H9 (cell line): ENCODE measurements around the gene SERPIND1. TPM values are rescaled to one million over a fixed set of nuclear protein-coding genes. Genes with fewer than 3 reads are reported as not detected.

ENCODE experiments used
- DNase-seq: peaks from one replicate; pipeline ENCODE4 v3.0.0-alpha.2; 2017
- H2AFZ ChIP-seq: one replicate; pipeline ENCODE4 v1.6.1; 2013; ENCODE audit warnings: mild to moderate bottlenecking, low read length, control low read depth, moderate library complexity
- H2AK5ac ChIP-seq: 2 replicates; pipeline ENCODE4 v1.6.1; 2013; ENCODE audit warnings: low read length, control low read depth, mixed read lengths; ENCODE audit not compliant: insufficient read length
- H2BK120ac ChIP-seq: one replicate; pipeline ENCODE4 v1.6.1; 2013; ENCODE audit warnings: low read depth, mild to moderate bottlenecking, low read length, control low read depth, inconsistent platforms; ENCODE audit not compliant: poor library complexity, severe bottlenecking
- H2BK12ac ChIP-seq: 2 replicates; pipeline ENCODE4 v1.6.1; 2013; ENCODE audit warnings: low read length, control low read depth, mixed read lengths, low read depth; ENCODE audit not compliant: insufficient read length
- H2BK15ac ChIP-seq: 2 replicates; pipeline ENCODE4 v1.6.1; 2013; ENCODE audit warnings: low read depth, low read length, control low read depth
- H2BK20ac ChIP-seq: one replicate; pipeline ENCODE4 v1.6.1; 2013; ENCODE audit warnings: low read depth, mild to moderate bottlenecking, low read length, control low read depth, inconsistent platforms; ENCODE audit not compliant: poor library complexity, severe bottlenecking
- H2BK5ac ChIP-seq: 2 replicates; pipeline ENCODE4 v1.6.1; 2013; ENCODE audit warnings: low read length, control low read depth, mixed read lengths; ENCODE audit not compliant: insufficient read length
- H3K14ac ChIP-seq: 2 replicates; pipeline ENCODE4 v1.6.1; 2013; ENCODE audit warnings: low read length, control low read depth; ENCODE audit not compliant: insufficient read depth
- H3K18ac ChIP-seq: 2 replicates; pipeline ENCODE4 v1.6.1; 2013; ENCODE audit warnings: low read depth, mild to moderate bottlenecking, mixed read lengths, low read length, control low read depth; ENCODE audit not compliant: insufficient read length
- H3K23ac ChIP-seq: 2 replicates; pipeline ENCODE4 v1.6.1; 2013; ENCODE audit warnings: low read length, control low read depth, mixed read lengths, low read depth; ENCODE audit not compliant: insufficient read length
- H3K23me2 ChIP-seq: 2 replicates; pipeline ENCODE4 v1.6.1; 2013; ENCODE audit warnings: low read depth, mild to moderate bottlenecking, mixed read lengths, low read length, control low read depth; ENCODE audit not compliant: insufficient read length, poor library complexity, severe bottlenecking
- H3K27ac ChIP-seq: 2 replicates; pipeline ENCODE4 v1.5.1; 2013; ENCODE audit warnings: low read length, control low read depth, mixed read lengths, low read depth; ENCODE audit not compliant: insufficient read length
- H3K27me3 ChIP-seq: 2 replicates; pipeline ENCODE4 v1.6.1; 2013; ENCODE audit warnings: low read length, control low read depth, inconsistent platforms; ENCODE audit not compliant: insufficient read depth
- H3K4ac ChIP-seq: 2 replicates; pipeline ENCODE4 v1.6.1; 2013; ENCODE audit warnings: low read depth, mild to moderate bottlenecking, control low read depth, inconsistent platforms, low read length, moderate library complexity
- H3K4me1 ChIP-seq: 2 replicates; pipeline ENCODE4 v1.6.1; 2013; ENCODE audit warnings: low read length, control low read depth, inconsistent platforms; ENCODE audit not compliant: insufficient read depth
- H3K4me2 ChIP-seq: 2 replicates; pipeline ENCODE4 v1.6.1; 2013; ENCODE audit warnings: low read length, control low read depth, mixed read lengths; ENCODE audit not compliant: insufficient read length, insufficient read depth
- H3K56ac ChIP-seq: 2 replicates; pipeline ENCODE4 v1.6.1; 2013; ENCODE audit warnings: low read depth, mild to moderate bottlenecking, mixed read lengths, low read length, control low read depth; ENCODE audit not compliant: insufficient read length
- H3K79me1 ChIP-seq: 2 replicates; pipeline ENCODE4 v1.6.1; 2013; ENCODE audit warnings: low read depth, mild to moderate bottlenecking, moderate library complexity, low read length, control low read depth, inconsistent platforms; ENCODE audit not compliant: insufficient read depth, poor library complexity, severe bottlenecking
- H3K79me2 ChIP-seq: 2 replicates; pipeline ENCODE4 v1.6.1; 2013; ENCODE audit warnings: low read length, control low read depth, inconsistent platforms; ENCODE audit not compliant: insufficient read depth
- H3K9ac ChIP-seq: 2 replicates; pipeline ENCODE4 v1.6.1; 2013; ENCODE audit warnings: low read length, control low read depth, mixed read lengths; ENCODE audit not compliant: insufficient read length; ENCODE audit errors: extremely low read depth
- H3K9me3 ChIP-seq: one replicate; pipeline ENCODE4 v1.6.1; 2013; ENCODE audit warnings: low read depth, low read length, inconsistent platforms; ENCODE audit not compliant: control insufficient read depth
- H3T11ph ChIP-seq: one replicate; pipeline ENCODE4 v1.6.1; 2013; ENCODE audit warnings: mild to moderate bottlenecking, low read length, control low read depth, inconsistent platforms
- H4K20me1 ChIP-seq: one replicate; pipeline ENCODE4 v1.6.1; 2013; ENCODE audit not compliant: control insufficient read depth, insufficient read length, insufficient read depth
- H4K5ac ChIP-seq: 2 replicates; pipeline ENCODE4 v1.6.1; 2013; ENCODE audit warnings: low read depth, mild to moderate bottlenecking, mixed read lengths, low read length, control low read depth; ENCODE audit not compliant: insufficient read length
- H4K8ac ChIP-seq: replicated peaks from 2 replicates; pipeline ENCODE4 v1.6.1; 2013; ENCODE audit warnings: low read length, control low read depth, mixed read lengths, low read depth; ENCODE audit not compliant: insufficient read length
- H4K91ac ChIP-seq: 2 replicates; pipeline ENCODE4 v1.6.1; 2013; ENCODE audit warnings: low read depth, mild to moderate bottlenecking, moderate library complexity, mixed read lengths, low read length, control low read depth; ENCODE audit not compliant: insufficient read length
- H3K27ac Mint-ChIP-seq, 3 experiments: 2 replicates in 2 of 3; 3 replicates in 1 of 3; pipeline ENCODE4 v1.8.0; 2020 to 2021; ENCODE audit warnings: mixed read lengths in 3 of 3, mild to moderate bottlenecking in 1 of 3, moderate library complexity in 1 of 3
- H3K27me3 Mint-ChIP-seq: 2 replicates; pipeline ENCODE4 v1.8.0; 2021; ENCODE audit warnings: low read depth, mild to moderate bottlenecking, moderate library complexity, mixed read lengths
- H3K36me3 Mint-ChIP-seq, 3 experiments: 2 replicates in 2 of 3; 3 replicates in 1 of 3; pipeline ENCODE4 v1.8.0; 2020 to 2021; ENCODE audit warnings: low read depth in 3 of 3, mixed read lengths in 3 of 3; ENCODE audit not compliant: insufficient read depth in 1 of 3
- H3K4me1 Mint-ChIP-seq, 2 experiments: 2 replicates each; pipeline ENCODE4 v1.8.0; 2020; ENCODE audit warnings: mixed read lengths in 2 of 2
- H3K4me3 Mint-ChIP-seq, 2 experiments: 2 replicates in 1 of 2; 3 replicates in 1 of 2; pipeline ENCODE4 v1.8.0; 2020 to 2021; ENCODE audit warnings: mild to moderate bottlenecking in 2 of 2, mixed read lengths in 2 of 2, moderate library complexity in 1 of 2
- H3K9me3 Mint-ChIP-seq, 2 experiments: 2 replicates in 1 of 2; 3 replicates in 1 of 2; pipeline ENCODE4 v1.8.0; 2020; ENCODE audit warnings: mild to moderate bottlenecking in 2 of 2, mixed read lengths in 2 of 2, moderate library complexity in 1 of 2
- WGBS: extraction: QIAGEN DNeasy Blood & Tissue Kit; methylation state at CpG from one replicate; pipeline ENCODE4 v1.1.7; 2013; ENCODE audit warnings: missing lambda C conversion rate, low lambda C conversion rate, mixed read lengths; ENCODE audit not compliant: insufficient read length; ENCODE audit errors: extremely low coverage; 5-methylcytosine and 5-hydroxymethylcytosine counted together
- total RNA-seq: library from RNA; stranded (reverse); gene quantifications from 2 replicates; pipeline ENCODE4 v1.2.1, GENCODE V29; 2021
- TF ChIP-seq, protein P1 (sequence below): fragments of 200-600 bp; sonication (generic); conservative IDR thresholded peaks from 3 replicates; pipeline ENCODE4 v1.8.0; 2021; ENCODE audit warnings: antibody characterized with exemption, mild to moderate bottlenecking

Gene SERPIND1
- total RNA-seq, 1 experiment from 2014 or later, result not detected

DNA sequence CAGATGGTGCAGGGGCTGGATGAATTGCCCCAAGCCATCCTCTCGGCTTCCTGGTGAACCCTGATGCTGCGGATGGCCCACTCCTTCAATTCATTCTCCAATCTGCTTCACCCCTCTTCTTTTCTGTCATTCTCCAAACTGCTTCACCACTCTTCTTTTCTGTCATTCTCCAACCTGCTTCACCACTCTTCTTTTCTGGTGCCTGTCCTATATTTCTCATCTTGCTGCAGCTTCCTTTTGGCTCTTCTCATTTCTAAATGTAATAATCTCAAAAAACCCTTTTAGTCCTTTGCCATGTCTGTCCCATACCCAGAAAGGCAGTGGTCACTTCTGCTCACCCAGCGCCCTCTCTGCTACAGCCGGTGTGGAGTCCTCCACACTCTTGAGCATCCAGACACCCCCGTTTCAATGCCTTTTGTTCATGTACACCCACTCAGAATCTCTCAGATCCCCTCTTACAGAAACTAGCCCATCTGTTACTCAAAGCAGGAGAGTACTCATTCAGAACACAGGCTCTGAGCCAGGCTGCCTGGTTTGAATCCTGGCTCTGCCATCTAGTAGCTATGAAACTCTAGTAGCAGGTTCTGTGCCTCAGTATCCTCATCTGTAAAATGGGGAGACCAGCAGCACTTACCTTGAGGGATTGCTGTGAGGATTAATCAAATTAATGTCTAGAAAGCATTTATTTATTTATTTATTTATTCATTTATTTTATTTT, 14.9 kb downstream of the SERPIND1 start:
- peaks cover 10 to 12% of the 10 kb centered on the region in 2 experiments for H3K4me1 Mint-ChIP-seq
- Histone ChIP-seq H3K79me1 (no peaks in the 10 kb centered on the region), H2AFZ (no peak overlapping the region), H3K4me1 (no peaks in the 10 kb centered on the region; the same call in 1 of the 2 replicates), H3T11ph (no peak overlapping the region), H2BK120ac (no peak overlapping the region), H3K27ac (no peak overlapping the region), H3K4me2 (no peak overlapping the region), H2AK5ac (no peak overlapping the region), H4K5ac (no peak overlapping the region), H3K23me2 (no peaks in the 10 kb centered on the region), H2BK12ac (no peak overlapping the region), H3K14ac (no peak overlapping the region), H3K9me3 (no peaks in the 10 kb centered on the region), H3K18ac (no peak overlapping the region), H2BK20ac (no peak overlapping the region), H3K23ac (no peak overlapping the region), H2BK15ac (no peak overlapping the region), H4K20me1 (no peaks in the 10 kb centered on the region), H4K91ac (no peak overlapping the region), H3K56ac (no peak overlapping the region), H2BK5ac (no peak overlapping the region), H3K27me3 (no peaks in the 10 kb centered on the region), H3K4ac (no peak overlapping the region), H4K8ac (no peak overlapping the region), H3K79me2 (no peaks in the 10 kb centered on the region), H3K9ac (no peak overlapping the region)
- H3K36me3 Mint-ChIP-seq, result peaks cover 0 to 16% (median 3%) of the 10 kb centered on the region in 3 experiments; a peak in 3 of 7 replicates
- no peaks in the 10 kb centered on the region for H3K9me3 Mint-ChIP-seq
- H3K27ac Mint-ChIP-seq, result no peak overlapping the region
- H3K4me3 Mint-ChIP-seq, result no peak overlapping the region
- TF ChIP-seq, protein P1, sequence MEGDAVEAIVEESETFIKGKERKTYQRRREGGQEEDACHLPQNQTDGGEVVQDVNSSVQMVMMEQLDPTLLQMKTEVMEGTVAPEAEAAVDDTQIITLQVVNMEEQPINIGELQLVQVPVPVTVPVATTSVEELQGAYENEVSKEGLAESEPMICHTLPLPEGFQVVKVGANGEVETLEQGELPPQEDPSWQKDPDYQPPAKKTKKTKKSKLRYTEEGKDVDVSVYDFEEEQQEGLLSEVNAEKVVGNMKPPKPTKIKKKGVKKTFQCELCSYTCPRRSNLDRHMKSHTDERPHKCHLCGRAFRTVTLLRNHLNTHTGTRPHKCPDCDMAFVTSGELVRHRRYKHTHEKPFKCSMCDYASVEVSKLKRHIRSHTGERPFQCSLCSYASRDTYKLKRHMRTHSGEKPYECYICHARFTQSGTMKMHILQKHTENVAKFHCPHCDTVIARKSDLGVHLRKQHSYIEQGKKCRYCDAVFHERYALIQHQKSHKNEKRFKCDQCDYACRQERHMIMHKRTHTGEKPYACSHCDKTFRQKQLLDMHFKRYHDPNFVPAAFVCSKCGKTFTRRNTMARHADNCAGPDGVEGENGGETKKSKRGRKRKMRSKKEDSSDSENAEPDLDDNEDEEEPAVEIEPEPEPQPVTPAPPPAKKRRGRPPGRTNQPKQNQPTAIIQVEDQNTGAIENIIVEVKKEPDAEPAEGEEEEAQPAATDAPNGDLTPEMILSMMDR, result no peak
- no peak for DNase-seq
- H3K27me3 Mint-ChIP-seq, result no peaks in the 10 kb centered on the region
- WGBS, result no CpG with 5 or more reads among the region's 5 CpGs
